GM12864 (cell line): ENCODE data around the gene TMEM255B.
"Not testable (repeated sequence)": the region's sequence is repeated elsewhere in the genome, so short reads cannot be mapped to it uniquely, and the experiment has no call there.

Experiments used
- DNase-seq: peaks from one replicate; pipeline ENCODE4 v3.0.0-alpha.2; 2011; ENCODE audit warnings: low read depth
- H3K4me3 ChIP-seq: 2 replicates; pipeline ENCODE4 v1.5.1; 2011; ENCODE audit warnings: mild to moderate bottlenecking, low read depth, low read length, control low read depth
- TF ChIP-seq, protein P1 (sequence below): IDR thresholded peaks from 2 replicates; pipeline ENCODE4 v1.5.1; 2011; ENCODE audit warnings: low read depth, mild to moderate bottlenecking, moderate library complexity, low read length, control low read depth, inconsistent platforms; ENCODE audit errors: missing control alignments

The TMEM255B gene

DNA sequence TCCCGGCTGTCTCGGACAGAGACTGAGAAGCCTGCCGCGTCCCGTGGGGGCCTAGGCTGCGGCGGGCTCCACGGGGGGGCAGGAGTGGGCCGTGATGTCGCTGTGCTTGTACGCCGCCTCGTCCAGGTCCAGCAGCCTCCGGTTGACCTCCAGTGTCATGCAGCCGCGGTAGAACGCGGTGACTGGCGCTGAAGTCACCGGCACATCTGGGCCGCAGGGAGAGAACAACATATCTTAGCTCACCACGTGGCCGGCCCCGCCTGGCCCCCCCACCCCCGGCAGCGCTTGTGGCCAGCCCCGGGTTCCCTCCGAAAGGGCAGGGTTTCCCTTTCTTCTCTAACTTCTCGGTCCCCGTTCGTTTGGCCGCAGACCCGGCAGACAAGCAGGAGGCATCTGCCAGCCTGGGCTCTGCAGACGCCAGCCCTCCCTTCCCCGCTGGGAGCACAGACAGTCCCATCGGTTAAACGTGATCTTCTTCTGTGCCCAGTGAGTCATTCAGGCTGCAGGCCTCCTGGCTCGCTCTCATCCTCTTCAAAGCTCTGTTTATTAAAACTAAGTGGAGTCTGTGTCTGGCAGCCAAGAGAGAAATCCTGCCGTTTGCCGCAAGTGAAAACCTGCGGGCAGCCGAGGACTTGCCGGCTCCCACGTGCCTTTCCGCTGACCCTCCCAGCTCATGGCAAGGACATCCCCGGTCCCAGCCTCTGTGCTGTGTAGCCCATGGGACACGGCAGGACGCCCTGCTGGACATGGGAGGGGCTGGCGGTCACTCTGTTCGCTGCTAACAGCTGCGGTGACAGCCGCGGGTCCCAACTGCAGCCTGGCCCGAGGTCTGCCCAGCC lies 62.0 kb downstream of the TMEM255B start:
- H3K4me3 ChIP-seq = no peak overlapping the region
- TF ChIP-seq, protein P1, sequence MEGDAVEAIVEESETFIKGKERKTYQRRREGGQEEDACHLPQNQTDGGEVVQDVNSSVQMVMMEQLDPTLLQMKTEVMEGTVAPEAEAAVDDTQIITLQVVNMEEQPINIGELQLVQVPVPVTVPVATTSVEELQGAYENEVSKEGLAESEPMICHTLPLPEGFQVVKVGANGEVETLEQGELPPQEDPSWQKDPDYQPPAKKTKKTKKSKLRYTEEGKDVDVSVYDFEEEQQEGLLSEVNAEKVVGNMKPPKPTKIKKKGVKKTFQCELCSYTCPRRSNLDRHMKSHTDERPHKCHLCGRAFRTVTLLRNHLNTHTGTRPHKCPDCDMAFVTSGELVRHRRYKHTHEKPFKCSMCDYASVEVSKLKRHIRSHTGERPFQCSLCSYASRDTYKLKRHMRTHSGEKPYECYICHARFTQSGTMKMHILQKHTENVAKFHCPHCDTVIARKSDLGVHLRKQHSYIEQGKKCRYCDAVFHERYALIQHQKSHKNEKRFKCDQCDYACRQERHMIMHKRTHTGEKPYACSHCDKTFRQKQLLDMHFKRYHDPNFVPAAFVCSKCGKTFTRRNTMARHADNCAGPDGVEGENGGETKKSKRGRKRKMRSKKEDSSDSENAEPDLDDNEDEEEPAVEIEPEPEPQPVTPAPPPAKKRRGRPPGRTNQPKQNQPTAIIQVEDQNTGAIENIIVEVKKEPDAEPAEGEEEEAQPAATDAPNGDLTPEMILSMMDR = no peak
- DNase-seq = no peak

- DNase-seq = no peak
- TF ChIP-seq, protein P1 = no peak
Measured at GRCh38 chr13:113821847-113822246, 62.8 kb downstream of the TMEM255B start.

GRCh38 chr13:113822266-113822665 lies 63.2 kb downstream of the TMEM255B start:
- TF ChIP-seq, protein P1 = no peak
- no peak overlapping the region for H3K4me3 ChIP-seq
- no peak for DNase-seq

More at GRCh38 chr13:113821847-113822246, 62.8 kb downstream of the TMEM255B start:
- H3K4me3 ChIP-seq = no peak overlapping the region

- H3K4me3 ChIP-seq = no peak overlapping the region
- TF ChIP-seq, protein P1 = no peak
- DNase-seq = no peak
Measured at GRCh38 chr13:113822956-113823744, 64.1 kb downstream of the TMEM255B start.

GRCh38 chr13:113823771-113824170 lies 64.7 kb downstream of the TMEM255B start:
- no peak for DNase-seq
- H3K4me3 ChIP-seq = no peak overlapping the region
- TF ChIP-seq, protein P1 = no peak

DNA sequence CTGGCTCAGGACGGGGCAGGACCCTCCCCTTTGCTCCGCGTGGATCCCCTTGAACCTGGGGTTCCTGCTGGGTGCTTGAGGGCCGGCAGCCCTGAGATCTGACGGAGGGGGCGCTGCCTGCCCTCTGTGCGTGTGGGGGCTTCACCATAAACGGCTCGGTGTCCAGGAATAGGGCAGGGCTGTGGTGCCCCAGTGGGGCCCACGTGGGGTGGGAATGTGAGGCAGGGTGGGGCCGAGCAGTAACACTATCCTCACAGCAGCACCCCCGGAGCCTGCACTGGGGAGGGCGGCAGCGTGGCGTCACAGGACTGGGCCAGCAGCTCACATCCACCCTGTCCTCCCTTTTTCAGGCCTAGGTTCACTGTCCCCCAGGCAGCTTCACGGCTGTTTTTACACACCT lies 66.8 kb downstream of the TMEM255B start:
- DNase-seq = no peak

GRCh38 chr13:113826446-113826845 lies 67.4 kb downstream of the TMEM255B start:
- DNase-seq, H3K4me3 ChIP-seq: not testable (repeated sequence)

More for the DNA sequence above, 66.8 kb downstream of the TMEM255B start:
- TF ChIP-seq, protein P1 = no peak
- H3K4me3 ChIP-seq = no peak overlapping the region
